Tibial nerve (tissue), 4 donors: ENCODE results near the gene GYPA. TPM values are rescaled to one million over a fixed set of nuclear protein-coding genes. Genes with fewer than 3 reads are reported as not detected.
"Not testable (repeated sequence)": the region's sequence is repeated elsewhere in the genome, so short reads cannot be mapped to it uniquely, and the experiment has no call there.

Source experiments
- DNase-seq, 2 donors: peaks; one replicate each; pipeline ENCODE4 v3.0.0-alpha.2; 2019; ENCODE audit warnings: low spot score in 2 of 2
- H3K27ac ChIP-seq, 4 donors: fragments of 200-600 bp; sonication (generic) in 3 of 4; one replicate each; pipeline ENCODE4 v1.5.1; 2017 to 2019; ENCODE audit warnings: mild to moderate bottlenecking in 1 of 4
- H3K27me3 ChIP-seq, 2 donors: fragments of 200-600 bp; sonication (generic) in 1 of 2; one replicate each; pipeline versions ENCODE4 v1.5.1 to v1.6.0; 2017 to 2019
- H3K36me3 ChIP-seq, 3 donors: fragments of 200-600 bp; sonication (generic); one replicate each; pipeline ENCODE4 v1.5.1; 2018 to 2019
- H3K4me1 ChIP-seq, 4 donors: fragments of 200-600 bp; sonication (generic) in 3 of 4; one replicate each; pipeline ENCODE4 v1.5.1; 2017 to 2019
- H3K4me3 ChIP-seq, 4 donors: fragments of 200-600 bp; sonication (generic) in 3 of 4; one replicate each; pipeline ENCODE4 v1.5.1; 2017 to 2019; ENCODE audit warnings: mild to moderate bottlenecking in 1 of 4, moderate library complexity in 1 of 4
- H3K9me3 ChIP-seq, 4 donors: fragments of 200-600 bp; sonication (generic) in 3 of 4; one replicate each; pipeline ENCODE4 v1.5.1; 2017 to 2019
- CTCF ChIP-seq, 5 experiments: fragments of 200-600 bp in 3 of 5; fragments of 450-650 bp in 2 of 5; sonication (generic) in 3 of 5; IDR thresholded peaks; one replicate each; pipeline ENCODE4 v1.5.1; 2016 to 2019; ENCODE audit warnings: antibody characterized with exemption in 5 of 5, mild to moderate bottlenecking in 3 of 5, moderate library complexity in 2 of 5
- EP300 ChIP-seq, 2 donors: sonication (generic); formaldehyde crosslinking; IDR thresholded peaks; one replicate each; pipeline ENCODE4 v1.6.1; 2017; ENCODE audit warnings: antibody characterized with exemption in 2 of 2, mild to moderate bottlenecking in 1 of 2
- POLR2A ChIP-seq, 2 donors: fragments of 450-650 bp; IDR thresholded peaks; one replicate each; pipeline ENCODE4 v1.6.1; 2017; ENCODE audit warnings: antibody characterized with exemption in 2 of 2, mild to moderate bottlenecking in 2 of 2, moderate library complexity in 2 of 2
- WGBS, 2 donors: methylation state at CpG; one replicate each; pipeline ENCODE4 v1.1.5; 2018; 5-methylcytosine and 5-hydroxymethylcytosine counted together
- total RNA-seq, 4 donors: library from RNA; depleted of rRNA; stranded (reverse); fragments of >200 nt; gene quantifications; one replicate each; pipeline ENCODE4 v1.1.0, GENCODE V29; 2016

Gene GYPA
- total RNA-seq, 4 donors from 2014 or later, result not detected

GRCh38 chr4:144169211-144169610 lies 28.7 kb upstream of the GYPA start:
- TF ChIP-seq CTCF (IDR thresholded peaks at IDR 0.05) (no peak), POLR2A (IDR thresholded peaks at IDR 0.05) (no peak), EP300 (IDR thresholded peaks at IDR 0.05) (no peak)
- Histone ChIP-seq H3K27me3 (no peaks in the 10 kb centered on the region), H3K9me3 (peaks cover 0 to 1% (median 0%) of the 10 kb centered on the region in 4 donors), H3K36me3 (no peaks in the 10 kb centered on the region), H3K27ac (no peak overlapping the region), H3K4me1 (no peaks in the 10 kb centered on the region), H3K4me3 (no peak overlapping the region)
- no peak for DNase-seq
- 91 to 92% methylated on average over 3 of the region's 3 CpGs for WGBS, 2 donors

GRCh38 chr4:144154044-144154443 lies 13.5 kb upstream of the GYPA start:
- Histone ChIP-seq H3K27ac (no peak overlapping the region), H3K36me3 (no peaks in the 10 kb centered on the region), H3K9me3 (peaks cover 0 to 30% (median 0%) of the 10 kb centered on the region in 4 donors), H3K4me1 (no peaks in the 10 kb centered on the region), H3K4me3 (no peak overlapping the region), H3K27me3 (no peaks in the 10 kb centered on the region)
- TF ChIP-seq POLR2A (IDR thresholded peaks at IDR 0.05) (no peak), EP300 (IDR thresholded peaks at IDR 0.05) (no peak), CTCF (IDR thresholded peaks at IDR 0.05) (no peak)
- DNase-seq, result no peak
- 89 to 95% methylated on average over 2 of the region's 2 CpGs for WGBS, 2 donors

- not testable (repeated sequence) for H3K4me3 ChIP-seq, H3K36me3 ChIP-seq, H3K4me1 ChIP-seq, H3K9me3 ChIP-seq, DNase-seq, H3K27me3 ChIP-seq, H3K27ac ChIP-seq
- TF ChIP-seq CTCF (IDR thresholded peaks at IDR 0.05), result peak in 4 of 5 experiments; percentile 32 to 54 (median 40)
- 34 to 52% methylated on average over 4 of the region's 4 CpGs for WGBS, 2 donors
Measured at GRCh38 chr4:144142690-144143326, 2.3 kb upstream of the GYPA start.

- H3K9me3 ChIP-seq, result no peaks in the 10 kb centered on the region
- no peak for DNase-seq
- H3K27ac ChIP-seq, result no peak overlapping the region
- no peaks in the 10 kb centered on the region for H3K27me3 ChIP-seq
- no peak overlapping the region for H3K4me3 ChIP-seq
- WGBS, 2 donors, result 75 to 80% methylated on average over 2 of the region's 2 CpGs
- no peaks in the 10 kb centered on the region for H3K4me1 ChIP-seq
- no peak for TF ChIP-seq EP300 (IDR thresholded peaks at IDR 0.05)
- TF ChIP-seq CTCF (IDR thresholded peaks at IDR 0.05), result no peak
- TF ChIP-seq POLR2A (IDR thresholded peaks at IDR 0.05), result no peak
- H3K36me3 ChIP-seq, result no peaks in the 10 kb centered on the region
Measured at GRCh38 chr4:144141493-144141892, 975 bp upstream of the GYPA start.

- H3K27ac ChIP-seq, H3K4me1 ChIP-seq, H3K9me3 ChIP-seq, DNase-seq, H3K4me3 ChIP-seq, H3K36me3 ChIP-seq, H3K27me3 ChIP-seq: not testable (repeated sequence)
- WGBS, 2 donors, result 76 to 80% methylated on average over 4 of the region's 4 CpGs
Measured at GRCh38 chr4:144139991-144140390, 527 bp downstream of the GYPA start.

- H3K4me3 ChIP-seq, H3K9me3 ChIP-seq, H3K36me3 ChIP-seq, H3K27me3 ChIP-seq, H3K27ac ChIP-seq, DNase-seq, H3K4me1 ChIP-seq: not testable (repeated sequence)
- 85 to 88% methylated on average over 2 of the region's 2 CpGs for WGBS, 2 donors
Measured at GRCh38 chr4:144139547-144139946, 971 bp downstream of the GYPA start.

- not testable (repeated sequence) for H3K4me3 ChIP-seq, DNase-seq, H3K36me3 ChIP-seq, H3K4me1 ChIP-seq, H3K27me3 ChIP-seq, H3K27ac ChIP-seq, H3K9me3 ChIP-seq
- WGBS, 2 donors, result 94 to 98% methylated on average over 4 of the region's 4 CpGs
Measured at GRCh38 chr4:144138239-144138638, 2.3 kb downstream of the GYPA start.

GRCh38 chr4:144137137-144137931 lies 3.2 kb downstream of the GYPA start:
- not testable (repeated sequence) for H3K9me3 ChIP-seq, H3K27ac ChIP-seq, H3K4me3 ChIP-seq, DNase-seq, H3K4me1 ChIP-seq, H3K27me3 ChIP-seq, H3K36me3 ChIP-seq
- WGBS, 2 donors, result 82 to 87% methylated on average over 8 of the region's 8 CpGs

GRCh38 chr4:144136189-144136588 lies 4.3 kb downstream of the GYPA start:
- not testable (repeated sequence) for H3K27me3 ChIP-seq, H3K36me3 ChIP-seq, H3K9me3 ChIP-seq, DNase-seq, H3K27ac ChIP-seq, H3K4me1 ChIP-seq, H3K4me3 ChIP-seq
- WGBS, 2 donors, result 88% methylated on average over 4 of the region's 4 CpGs
